Measurements from ENCODE around the gene SPATA9.

The SPATA9 gene, protein sequence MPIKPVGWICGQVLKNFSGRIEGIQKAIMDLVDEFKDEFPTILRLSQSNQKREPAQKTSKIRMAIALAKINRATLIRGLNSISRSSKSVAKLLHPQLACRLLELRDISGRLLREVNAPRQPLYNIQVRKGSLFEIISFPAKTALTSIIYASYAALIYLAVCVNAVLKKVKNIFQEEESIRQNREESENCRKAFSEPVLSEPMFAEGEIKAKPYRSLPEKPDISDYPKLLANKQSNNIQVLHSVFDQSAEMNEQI

DNA sequence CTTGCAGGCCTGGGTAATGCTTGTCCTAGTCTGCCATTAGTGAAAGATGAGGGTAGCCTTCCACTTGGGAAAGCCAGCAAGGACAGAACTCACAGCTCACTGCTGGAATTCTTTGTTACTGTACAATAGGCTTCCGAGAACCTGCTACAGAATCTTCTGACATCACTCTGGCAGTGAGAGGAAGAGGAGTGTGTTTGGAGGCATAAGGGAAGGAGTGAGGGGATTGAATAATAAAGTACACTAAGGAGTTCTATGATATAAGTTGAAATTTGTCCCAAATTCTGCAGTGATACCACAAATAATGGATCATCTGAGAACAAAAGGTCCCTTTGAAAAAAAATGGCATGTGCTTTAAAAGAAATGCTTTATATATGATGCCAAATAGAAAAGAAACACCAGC is at the start of gene SPATA9:
Gene SPATA9 (minus strand): TSS at position 101 of the 400 bp plus-strand sequence. CDS start 137 bp downstream, outside the sequence.
- TF ChIP-seq, protein P1, sequence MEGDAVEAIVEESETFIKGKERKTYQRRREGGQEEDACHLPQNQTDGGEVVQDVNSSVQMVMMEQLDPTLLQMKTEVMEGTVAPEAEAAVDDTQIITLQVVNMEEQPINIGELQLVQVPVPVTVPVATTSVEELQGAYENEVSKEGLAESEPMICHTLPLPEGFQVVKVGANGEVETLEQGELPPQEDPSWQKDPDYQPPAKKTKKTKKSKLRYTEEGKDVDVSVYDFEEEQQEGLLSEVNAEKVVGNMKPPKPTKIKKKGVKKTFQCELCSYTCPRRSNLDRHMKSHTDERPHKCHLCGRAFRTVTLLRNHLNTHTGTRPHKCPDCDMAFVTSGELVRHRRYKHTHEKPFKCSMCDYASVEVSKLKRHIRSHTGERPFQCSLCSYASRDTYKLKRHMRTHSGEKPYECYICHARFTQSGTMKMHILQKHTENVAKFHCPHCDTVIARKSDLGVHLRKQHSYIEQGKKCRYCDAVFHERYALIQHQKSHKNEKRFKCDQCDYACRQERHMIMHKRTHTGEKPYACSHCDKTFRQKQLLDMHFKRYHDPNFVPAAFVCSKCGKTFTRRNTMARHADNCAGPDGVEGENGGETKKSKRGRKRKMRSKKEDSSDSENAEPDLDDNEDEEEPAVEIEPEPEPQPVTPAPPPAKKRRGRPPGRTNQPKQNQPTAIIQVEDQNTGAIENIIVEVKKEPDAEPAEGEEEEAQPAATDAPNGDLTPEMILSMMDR (conservative IDR thresholded peaks at IDR 0.05) = no peak
- no peak for TF ChIP-seq ZFX (IDR thresholded peaks at IDR 0.05)
- H3K27ac ChIP-seq = no peak within 1 kb of the TSS

DNA sequence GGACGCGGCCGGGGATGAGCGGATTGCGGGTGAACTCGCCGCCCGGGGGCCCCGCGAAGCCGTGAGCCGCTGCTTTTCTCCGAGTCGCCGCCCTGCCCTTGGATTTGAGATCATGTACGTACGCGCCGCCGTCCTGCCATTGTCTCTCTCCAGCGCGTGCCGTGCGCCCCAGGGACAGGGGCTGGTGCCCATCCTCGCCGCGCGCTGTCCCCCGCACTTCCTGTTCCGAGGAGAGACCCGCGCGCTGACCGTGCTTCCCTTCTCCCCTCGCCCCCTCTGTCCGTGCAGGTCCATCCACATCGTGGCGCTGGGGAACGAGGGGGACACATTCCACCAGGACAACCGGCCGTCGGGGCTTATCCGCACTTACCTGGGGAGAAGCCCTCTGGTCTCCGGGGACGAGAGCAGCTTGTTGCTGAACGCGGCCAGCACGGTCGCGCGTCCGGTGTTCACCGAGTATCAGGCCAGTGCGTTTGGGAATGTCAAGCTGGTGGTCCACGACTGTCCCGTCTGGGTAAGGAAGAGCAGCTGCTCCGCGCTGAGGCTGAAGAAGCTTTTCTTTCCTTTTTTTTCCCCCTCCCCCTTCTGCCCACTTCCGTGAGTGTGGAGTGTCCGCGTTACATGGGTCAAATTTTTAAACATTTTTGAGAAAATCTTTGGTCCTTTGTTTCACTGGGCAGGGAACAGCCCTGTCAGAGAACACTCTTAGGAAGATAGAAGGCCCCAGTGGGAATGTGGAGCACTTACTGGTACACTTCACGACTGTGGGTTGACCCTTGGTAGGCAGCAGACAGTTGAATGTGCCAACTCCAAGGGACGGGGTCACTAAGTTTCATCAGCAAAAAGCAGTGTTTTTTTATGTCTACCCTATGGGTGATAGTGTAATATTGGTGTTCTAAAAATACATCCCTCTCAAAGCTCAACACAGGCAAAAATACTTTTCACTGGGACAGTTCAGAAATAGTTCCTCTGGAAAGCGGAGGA is 49.1 kb upstream of the SPATA9 start:
- TF ChIP-seq, protein P1 (conservative IDR thresholded peaks at IDR 0.05) = no peak; the same call in 1 of the 2 replicates
- TF ChIP-seq ZFX (IDR thresholded peaks at IDR 0.05) = no peak
- H3K27ac ChIP-seq = peak overlapping the region; percentile 26

DNA sequence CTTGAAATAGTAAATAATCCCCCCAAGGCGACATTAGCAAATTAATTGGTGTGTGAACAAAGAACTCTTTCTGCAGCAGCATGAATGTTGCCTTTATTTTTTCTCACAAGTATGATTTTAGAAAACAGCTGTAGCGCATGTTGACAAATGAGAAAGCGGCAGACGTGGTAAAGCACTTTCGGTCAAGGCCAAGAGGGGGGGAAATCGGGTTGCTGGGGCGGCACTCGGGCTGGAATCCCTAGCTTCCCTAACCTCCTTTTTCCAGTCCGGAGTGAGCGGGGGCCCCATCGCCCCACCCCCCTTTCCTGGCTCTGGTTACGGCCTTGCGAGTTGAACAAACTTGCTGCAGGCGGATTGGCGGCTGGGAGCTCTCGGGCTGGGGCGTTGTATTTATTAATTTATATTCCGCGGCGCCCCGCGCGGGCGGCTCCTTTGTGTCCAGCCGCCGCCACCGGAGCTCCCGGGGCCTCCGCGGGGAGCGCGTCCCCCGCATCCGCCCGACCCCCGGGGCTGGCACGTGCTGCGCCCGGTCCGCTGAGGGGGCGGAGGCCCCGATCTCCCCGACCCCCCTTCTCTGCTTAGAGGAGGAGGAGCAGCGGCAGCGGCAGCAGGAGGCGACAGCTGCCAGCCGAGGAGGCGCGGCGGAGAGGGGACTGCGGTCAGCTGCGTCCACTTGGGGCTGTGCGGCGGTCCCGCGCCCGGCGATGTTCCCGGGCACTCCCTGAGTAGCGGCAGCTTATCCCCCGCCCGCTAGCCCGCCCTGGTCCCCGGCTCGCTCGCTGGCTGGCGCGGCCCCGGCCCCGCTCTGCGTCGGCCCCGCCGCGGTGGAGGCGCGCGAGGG is 48.2 kb upstream of the SPATA9 start, which contains the start of gene RHOBTB3:
Gene RHOBTB3 (plus strand): TSS at position 607 of the 841 bp plus-strand sequence. CDS start 347 bp downstream, outside the sequence.
- H3K27ac ChIP-seq = peak within 1 kb of the TSS; percentile 26
- 0 out of 2 replicates have a peak, but pooled peaks have one; percentile 35 for TF ChIP-seq ZFX (IDR thresholded peaks at IDR 0.05)
- TF ChIP-seq, protein P1 (conservative IDR thresholded peaks at IDR 0.05) = peak; percentile 10; the same call in 1 of the 2 replicates

DNA sequence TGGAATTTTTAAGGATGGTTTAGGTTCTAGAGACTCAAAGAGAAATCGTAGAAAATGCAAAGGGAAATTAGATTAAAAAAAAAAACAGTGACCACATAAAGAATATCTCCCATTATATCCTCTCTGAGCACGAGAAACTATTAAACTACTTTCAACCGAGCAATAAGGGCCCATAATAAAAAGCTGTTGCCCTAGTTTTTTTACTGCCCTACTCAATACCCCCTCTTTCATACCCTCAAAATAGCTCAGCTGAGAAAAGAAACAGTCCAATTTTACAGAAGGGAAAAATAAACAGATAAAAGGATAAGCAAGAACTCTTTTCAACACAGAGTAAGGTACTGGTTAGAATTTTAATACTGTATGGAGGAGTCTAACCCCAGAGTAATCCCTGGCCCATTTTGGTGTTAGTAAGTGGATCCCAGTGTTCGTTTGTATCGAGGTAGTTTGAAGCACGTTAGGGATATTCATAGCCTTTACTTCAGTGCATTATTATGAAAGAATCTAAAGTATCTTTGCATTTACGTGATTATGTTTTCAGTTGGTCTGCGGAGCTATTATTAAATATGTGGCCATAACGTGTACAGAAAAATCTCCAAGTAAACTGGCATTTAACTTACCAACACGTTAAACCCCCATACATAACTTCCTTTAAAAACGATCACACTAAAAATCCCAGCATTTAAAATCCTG is 47.4 kb upstream of the SPATA9 start:
- no peak overlapping the region for H3K27ac ChIP-seq
- TF ChIP-seq, protein P1 (conservative IDR thresholded peaks at IDR 0.05) = no peak
- TF ChIP-seq ZFX (IDR thresholded peaks at IDR 0.05) = no peak

DNA sequence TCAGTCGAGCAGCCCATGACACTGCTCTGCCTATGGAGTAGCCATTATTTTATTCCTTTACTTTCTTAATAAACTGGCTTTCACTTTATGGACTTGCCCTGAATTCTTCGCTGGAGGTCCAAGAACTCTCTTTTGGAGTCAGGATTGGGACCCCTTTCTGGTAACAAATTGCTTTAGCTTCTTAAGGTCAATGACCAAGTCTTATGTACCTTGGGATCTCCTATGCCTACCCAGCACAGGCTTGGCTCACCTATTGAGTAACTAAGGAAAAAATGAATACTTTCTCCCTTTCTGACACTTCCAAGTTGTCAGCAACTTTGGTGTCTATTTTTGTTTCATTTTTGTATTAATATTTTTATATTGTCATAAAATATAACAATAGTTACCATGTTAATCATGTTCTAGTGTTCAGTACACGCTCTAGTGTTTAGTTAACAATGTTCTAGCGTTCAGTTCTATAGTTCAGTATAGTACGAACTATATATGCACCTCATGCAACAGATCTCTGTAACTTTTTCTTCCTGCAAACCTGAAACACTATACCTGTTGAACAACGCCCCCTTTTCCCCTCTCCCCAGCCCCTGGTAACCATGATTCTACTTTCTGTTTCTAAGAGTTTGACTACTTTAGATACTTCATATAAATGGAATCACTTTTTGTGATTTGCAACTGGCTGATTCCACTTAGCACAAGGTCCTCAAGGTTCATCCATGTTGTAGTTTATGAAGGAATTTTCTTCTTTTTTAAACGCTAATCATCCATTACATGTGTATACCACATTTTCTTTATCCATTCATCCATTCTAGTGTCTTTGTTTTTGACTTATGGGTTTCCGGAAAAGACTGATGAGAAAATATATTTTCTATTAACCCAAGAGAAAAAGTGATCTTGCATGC is 46.6 kb upstream of the SPATA9 start:
- no peak for TF ChIP-seq ZFX (IDR thresholded peaks at IDR 0.05)
- TF ChIP-seq, protein P1 (conservative IDR thresholded peaks at IDR 0.05) = no peak
- no peak overlapping the region for H3K27ac ChIP-seq
